Activated CD8-positive, alpha-beta memory T cell treated with anti-CD3 and anti-CD28 coated beads, Interleukin-2, amount 10 ng/mL, durations not matched to agents 7 days and 5 days (primary cell): ENCODE measurements around the gene TTLL11. TPM values are rescaled to one million over a fixed set of nuclear protein-coding genes. Genes with fewer than 3 reads are reported as not detected.

ENCODE experiments used
- ATAC-seq: fragments of 150-1000 bp; cut with Tn5 transposase; one replicate; pipeline ENCODE4 v1.10.0; 2021; ENCODE audit warnings: moderate library complexity
- CTCF ChIA-PET: fragments of 350-600 bp; sonication (Branson Sonifier 250); formaldehyde crosslinking; loops from one replicate; lab custom pipeline; 2021; ENCODE audit warnings: antibody characterized with exemption; lab: Charles Lee
- DNase-seq: peaks from one replicate; pipeline ENCODE4 v3.0.0-alpha.2; 2020
- H3K27ac Mint-ChIP-seq: one replicate; pipeline ENCODE4 v1.8.0; 2021; ENCODE audit warnings: mild to moderate bottlenecking, mixed read lengths
- H3K27me3 Mint-ChIP-seq: one replicate; pipeline ENCODE4 v1.8.0; 2021; ENCODE audit warnings: mixed read lengths
- H3K36me3 Mint-ChIP-seq: one replicate; pipeline ENCODE4 v1.8.0; 2021; ENCODE audit warnings: mild to moderate bottlenecking, mixed read lengths
- H3K4me1 Mint-ChIP-seq: one replicate; pipeline ENCODE4 v1.8.0; 2021; ENCODE audit warnings: mixed read lengths
- H3K4me3 Mint-ChIP-seq: one replicate; pipeline ENCODE4 v1.8.0; 2021; ENCODE audit warnings: mild to moderate bottlenecking, moderate library complexity, mixed read lengths
- H3K9me3 Mint-ChIP-seq: one replicate; pipeline ENCODE4 v1.8.0; 2022; ENCODE audit warnings: low read depth, mixed read lengths
- total RNA-seq, 2 experiments: library from RNA; stranded (reverse); gene quantifications; one replicate each; pipeline ENCODE4 v1.2.3, GENCODE V29; 2021

Gene TTLL11
- total RNA-seq, 2 experiments from 2014 or later: 2.2 to 2.5 TPM

DNA sequence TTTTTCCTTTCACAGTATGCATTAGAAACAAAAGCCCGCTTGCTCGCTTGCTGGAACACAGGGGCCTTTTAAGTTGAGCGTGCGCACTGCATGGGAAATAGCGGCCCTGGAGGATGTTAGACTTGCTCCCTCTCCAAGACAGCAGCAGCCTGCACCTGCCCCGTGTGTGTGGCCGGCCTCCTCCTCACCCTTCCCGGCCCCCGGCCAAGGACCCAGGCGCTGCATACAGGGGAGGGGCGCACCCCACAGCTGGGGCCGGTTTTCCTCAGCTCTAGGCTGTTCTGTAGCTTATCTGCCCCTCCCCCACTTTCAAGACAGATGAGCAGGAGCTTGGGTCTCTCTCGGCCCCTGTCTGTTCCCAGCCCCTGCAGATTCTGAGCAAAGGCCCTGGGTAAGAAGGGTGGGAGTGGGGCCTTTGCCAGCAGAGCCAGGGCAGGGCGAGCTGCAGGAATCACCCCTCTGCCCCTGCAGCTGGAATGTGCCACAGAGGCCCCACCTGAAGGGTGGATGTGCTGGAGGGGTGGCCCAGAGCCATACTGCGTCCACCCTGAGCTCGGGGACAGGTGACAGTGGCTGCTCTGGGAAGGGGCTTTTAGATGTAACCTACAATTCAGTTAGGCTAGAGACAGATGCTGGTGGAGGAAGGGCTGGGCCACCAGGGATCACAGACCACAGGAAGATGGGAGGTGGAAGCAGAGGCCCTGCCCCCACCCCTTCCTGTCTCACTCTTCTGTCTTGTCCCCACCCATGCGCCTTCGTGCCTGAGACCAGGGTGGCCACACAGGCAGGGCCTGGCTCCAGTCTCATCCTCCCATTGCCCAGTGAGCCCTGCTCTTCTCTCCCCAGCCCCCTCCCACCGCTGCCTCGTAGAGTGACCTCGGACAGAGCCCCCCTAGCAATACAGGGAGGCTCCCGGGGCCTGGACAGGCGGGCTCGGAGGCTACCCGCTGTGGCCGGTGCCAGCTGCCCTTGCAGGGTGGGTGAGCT, 309.3 kb downstream of the TTLL11 start:
- CTCF ChIA-PET: interaction anchor here (1.2 kb wide), 1 partner anchor 96 kb away, joined by 3 read pairs; no protein-coding TSS in a partner anchor
- Mint-ChIP-seq H3K4me1 (peaks cover 8% of the 10 kb centered on the region), H3K4me3 (no peak overlapping the region), H3K36me3 (no peaks in the 10 kb centered on the region), H3K9me3 (no peaks in the 10 kb centered on the region), H3K27me3 (peaks cover 28% of the 10 kb centered on the region), H3K27ac (no peak overlapping the region)
- DNase-seq (no peak), ATAC-seq (peak; percentile 42)

DNA sequence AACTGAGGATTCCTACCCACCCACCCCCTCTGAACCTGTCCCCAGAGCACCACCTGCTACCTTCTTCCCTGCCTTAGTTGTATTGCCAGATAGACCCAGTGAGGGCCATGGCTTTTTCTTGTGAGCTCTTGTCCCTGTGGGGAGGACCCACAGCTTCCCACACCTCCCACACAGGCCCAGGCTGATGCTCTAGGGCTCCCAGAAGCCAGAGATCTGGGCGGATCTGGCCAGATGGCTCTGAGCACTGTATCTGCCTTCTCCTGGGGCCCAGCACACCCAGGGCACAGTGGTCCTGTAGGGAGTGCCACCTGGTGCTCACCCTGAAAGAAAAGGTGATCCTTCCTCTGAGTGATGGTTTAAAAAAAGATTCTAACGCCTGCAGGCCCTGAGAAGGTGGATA, 310.0 kb downstream of the TTLL11 start:
- CTCF ChIA-PET: no interaction called here
- Mint-ChIP-seq H3K4me3 (no peak overlapping the region), H3K36me3 (no peaks in the 10 kb centered on the region), H3K9me3 (no peaks in the 10 kb centered on the region), H3K4me1 (peaks cover 8% of the 10 kb centered on the region), H3K27ac (no peak overlapping the region), H3K27me3 (peaks cover 29% of the 10 kb centered on the region)
- DNase-seq (no peak), ATAC-seq (no peak)

DNA sequence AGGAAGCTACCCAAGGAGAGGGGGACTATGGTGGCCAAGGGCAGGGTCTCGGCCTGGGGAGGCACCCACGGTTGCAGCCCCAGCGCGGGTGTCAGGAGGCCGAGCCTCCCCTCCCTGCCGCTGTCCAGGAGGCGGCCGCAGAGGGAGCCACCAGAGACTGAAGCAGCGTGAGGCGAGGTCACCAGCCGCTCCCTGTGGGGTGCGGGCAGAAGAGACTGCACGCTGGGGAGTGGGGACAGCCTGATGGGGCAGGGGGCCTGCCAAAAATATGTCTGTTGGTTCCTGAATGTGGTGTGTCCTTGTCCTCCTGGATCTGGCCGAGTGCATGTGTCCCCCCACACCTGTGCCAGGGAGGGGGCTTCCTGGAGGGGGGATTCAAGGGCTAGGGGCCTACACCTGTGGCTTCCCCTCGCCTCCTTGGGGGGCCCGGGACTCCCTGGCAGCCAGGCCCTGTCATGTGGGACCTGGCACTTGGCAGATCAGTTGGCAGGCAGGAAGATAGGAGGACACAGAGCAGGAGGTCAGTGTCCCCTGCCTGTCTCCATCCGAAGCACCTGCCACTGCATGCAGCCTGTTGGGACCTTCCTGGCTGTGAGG, 310.5 kb downstream of the TTLL11 start:
- DNase-seq (no peak), ATAC-seq (no peak)
- Mint-ChIP-seq H3K27ac (no peak overlapping the region), H3K4me1 (peaks cover 8% of the 10 kb centered on the region), H3K36me3 (no peaks in the 10 kb centered on the region), H3K9me3 (no peaks in the 10 kb centered on the region), H3K27me3 (peaks cover 25% of the 10 kb centered on the region), H3K4me3 (no peak overlapping the region)
- CTCF ChIA-PET: no interaction called here

DNA sequence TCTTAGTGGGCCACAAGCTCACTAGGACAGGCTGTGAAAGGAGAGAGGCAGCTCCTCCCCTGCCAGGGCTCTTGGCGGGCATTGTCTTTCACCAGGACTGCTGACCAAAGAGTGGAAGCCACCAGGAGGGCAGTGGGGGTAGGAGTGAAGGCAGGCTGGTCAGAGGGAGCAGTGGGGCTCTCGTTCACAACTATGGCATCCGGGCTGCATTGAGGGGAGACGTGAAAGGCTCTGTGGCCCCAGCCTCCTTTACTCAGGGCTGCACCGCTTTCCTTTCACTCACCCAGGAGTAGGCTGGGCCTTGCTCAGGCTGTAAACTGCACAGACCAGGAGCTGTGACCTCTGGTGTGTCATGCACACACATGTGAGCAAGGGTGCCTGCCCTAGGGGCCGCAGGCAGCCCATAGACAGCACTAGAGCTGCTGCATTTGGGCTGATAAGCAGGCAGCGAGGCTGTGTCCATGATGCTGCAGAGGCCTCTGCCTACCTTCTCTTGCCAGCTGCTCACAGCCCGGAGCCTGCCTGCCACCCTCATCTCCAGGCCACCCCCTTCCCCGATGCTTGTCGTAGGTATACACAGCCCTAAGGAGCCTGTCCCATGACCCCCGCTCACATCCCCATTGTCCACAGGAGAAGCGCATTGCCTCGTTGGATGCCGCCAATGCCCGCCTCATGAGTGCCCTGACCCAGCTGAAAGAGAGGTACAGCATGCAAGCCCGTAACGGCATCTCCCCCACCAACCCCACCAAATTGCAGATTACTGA, 311.2 kb downstream of the TTLL11 start:
- Mint-ChIP-seq H3K36me3 (no peaks in the 10 kb centered on the region), H3K4me3 (no peak overlapping the region), H3K27me3 (peaks cover 24% of the 10 kb centered on the region), H3K9me3 (no peaks in the 10 kb centered on the region), H3K27ac (no peak overlapping the region), H3K4me1 (peaks cover 8% of the 10 kb centered on the region)
- ATAC-seq (no peak), DNase-seq (no peak)
- CTCF ChIA-PET: no interaction called here

DNA sequence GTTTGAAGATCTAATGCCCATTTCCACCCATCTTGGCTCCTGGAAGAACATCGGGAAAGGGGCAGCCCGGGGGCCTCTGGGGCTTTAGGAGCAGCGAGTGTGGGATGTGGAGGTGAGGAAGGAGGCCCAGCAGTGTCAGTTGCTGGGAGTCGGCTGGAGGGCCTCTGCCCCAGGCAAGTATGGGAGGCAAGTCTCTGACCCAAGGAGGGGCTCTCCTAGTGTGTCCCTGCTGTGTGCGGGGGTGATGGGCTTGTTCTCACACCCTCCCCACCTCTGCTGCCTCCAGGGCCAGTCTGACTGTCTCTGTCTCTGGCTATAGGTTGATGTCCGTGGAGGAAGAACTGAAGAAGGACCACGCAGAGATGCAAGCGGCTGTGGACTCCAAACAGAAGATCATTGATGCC, 312.0 kb downstream of the TTLL11 start:
- CTCF ChIA-PET: no interaction called here
- H3K36me3 Mint-ChIP-seq: no peaks in the 10 kb centered on the region
- H3K27ac Mint-ChIP-seq: no peak overlapping the region
- H3K4me1 Mint-ChIP-seq: peaks cover 8% of the 10 kb centered on the region
- no peak overlapping the region for H3K4me3 Mint-ChIP-seq
- H3K27me3 Mint-ChIP-seq: peaks cover 21% of the 10 kb centered on the region
- ATAC-seq (no peak), DNase-seq (no peak)
- H3K9me3 Mint-ChIP-seq: no peaks in the 10 kb centered on the region

DNA sequence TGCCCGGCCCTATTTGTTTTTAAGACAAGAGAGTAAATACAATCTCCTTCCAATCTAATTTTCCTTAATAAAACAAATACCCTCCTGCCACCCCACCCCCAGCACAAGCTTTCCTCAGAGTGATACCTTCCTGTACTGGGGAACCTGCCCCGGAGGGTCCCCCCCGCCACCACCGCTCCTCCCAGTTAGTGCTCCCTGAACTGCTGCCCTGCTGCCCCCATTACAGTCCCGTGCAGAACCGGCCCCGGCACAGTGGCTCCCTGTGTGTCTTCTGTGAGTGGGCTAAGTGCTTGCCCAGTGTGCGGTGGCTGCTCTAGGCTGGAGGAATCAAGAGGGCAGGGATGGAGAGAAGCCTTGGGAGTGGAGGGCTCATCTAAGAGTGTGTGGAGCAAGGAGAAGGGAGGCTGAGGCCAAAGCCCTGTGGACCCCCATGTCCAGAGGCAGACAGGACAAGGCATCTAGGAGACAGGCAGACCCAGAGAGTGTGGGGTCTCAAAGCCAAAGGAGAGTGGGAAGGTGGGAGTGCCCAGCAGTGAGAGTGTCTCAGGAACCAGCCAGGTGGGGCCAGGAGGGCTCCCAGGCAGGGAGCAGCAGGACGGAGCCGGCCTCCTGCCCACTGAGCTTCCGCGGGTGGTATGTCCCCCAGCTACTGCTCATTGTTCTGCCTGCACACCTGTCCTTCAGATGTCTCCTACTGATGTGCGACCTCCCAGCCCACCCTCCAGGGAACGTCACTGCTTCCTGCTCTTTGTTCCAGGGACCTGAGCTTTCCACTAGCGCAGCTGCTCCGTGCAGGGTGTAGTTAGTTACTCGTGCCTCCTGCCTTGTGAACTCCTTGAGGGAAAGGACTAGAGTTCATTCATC, 312.7 kb downstream of the TTLL11 start:
- no peaks in the 10 kb centered on the region for H3K36me3 Mint-ChIP-seq
- DNase-seq (no peak), ATAC-seq (no peak)
- H3K4me3 Mint-ChIP-seq: no peak overlapping the region
- CTCF ChIA-PET: no interaction called here
- no peaks in the 10 kb centered on the region for H3K9me3 Mint-ChIP-seq
- no peak overlapping the region for H3K27ac Mint-ChIP-seq
- H3K27me3 Mint-ChIP-seq: peaks cover 21% of the 10 kb centered on the region
- peaks cover 8% of the 10 kb centered on the region for H3K4me1 Mint-ChIP-seq

DNA sequence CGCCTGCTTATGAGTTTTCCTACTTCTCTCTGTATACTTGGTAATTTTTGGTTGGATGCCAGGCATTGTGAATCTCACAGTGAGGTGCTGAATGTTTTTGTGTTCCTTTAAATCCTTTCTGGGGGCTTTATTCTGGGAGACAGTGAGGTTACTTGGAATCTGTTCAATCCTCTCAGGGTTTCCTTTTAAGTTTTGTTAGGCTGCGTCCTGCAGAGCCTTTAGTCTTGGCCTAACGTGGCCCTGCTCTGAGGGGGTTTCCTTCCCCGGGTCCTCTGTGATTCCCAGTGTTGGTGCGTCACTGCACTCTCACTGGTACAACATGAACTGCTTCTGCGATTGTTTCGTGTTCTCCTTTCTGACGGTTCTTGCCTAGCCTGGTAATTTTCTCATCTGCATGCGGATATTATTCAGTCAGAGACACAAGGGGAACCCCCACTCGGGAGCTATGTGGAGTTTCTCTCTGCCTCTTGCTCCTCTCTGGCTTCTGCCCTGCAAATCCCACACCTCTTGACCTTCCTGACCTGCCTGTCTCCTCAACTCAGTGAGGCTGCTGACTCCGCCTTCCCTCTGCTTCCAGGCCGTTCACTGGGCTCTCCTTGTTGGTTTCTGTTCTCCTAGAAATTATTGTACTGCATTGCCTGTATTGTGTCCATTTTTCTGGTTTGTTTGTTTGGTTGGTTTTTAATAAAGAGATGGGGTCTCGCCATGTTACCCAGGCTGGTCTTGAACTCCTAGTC, 313.6 kb downstream of the TTLL11 start:
- no peaks in the 10 kb centered on the region for H3K9me3 Mint-ChIP-seq
- no peak overlapping the region for H3K4me3 Mint-ChIP-seq
- H3K36me3 Mint-ChIP-seq: no peaks in the 10 kb centered on the region
- DNase-seq: no peak
- peaks cover 21% of the 10 kb centered on the region for H3K27me3 Mint-ChIP-seq
- ATAC-seq: no peak
- CTCF ChIA-PET: no interaction called here
- H3K4me1 Mint-ChIP-seq: peaks cover 8% of the 10 kb centered on the region
- no peak overlapping the region for H3K27ac Mint-ChIP-seq

DNA sequence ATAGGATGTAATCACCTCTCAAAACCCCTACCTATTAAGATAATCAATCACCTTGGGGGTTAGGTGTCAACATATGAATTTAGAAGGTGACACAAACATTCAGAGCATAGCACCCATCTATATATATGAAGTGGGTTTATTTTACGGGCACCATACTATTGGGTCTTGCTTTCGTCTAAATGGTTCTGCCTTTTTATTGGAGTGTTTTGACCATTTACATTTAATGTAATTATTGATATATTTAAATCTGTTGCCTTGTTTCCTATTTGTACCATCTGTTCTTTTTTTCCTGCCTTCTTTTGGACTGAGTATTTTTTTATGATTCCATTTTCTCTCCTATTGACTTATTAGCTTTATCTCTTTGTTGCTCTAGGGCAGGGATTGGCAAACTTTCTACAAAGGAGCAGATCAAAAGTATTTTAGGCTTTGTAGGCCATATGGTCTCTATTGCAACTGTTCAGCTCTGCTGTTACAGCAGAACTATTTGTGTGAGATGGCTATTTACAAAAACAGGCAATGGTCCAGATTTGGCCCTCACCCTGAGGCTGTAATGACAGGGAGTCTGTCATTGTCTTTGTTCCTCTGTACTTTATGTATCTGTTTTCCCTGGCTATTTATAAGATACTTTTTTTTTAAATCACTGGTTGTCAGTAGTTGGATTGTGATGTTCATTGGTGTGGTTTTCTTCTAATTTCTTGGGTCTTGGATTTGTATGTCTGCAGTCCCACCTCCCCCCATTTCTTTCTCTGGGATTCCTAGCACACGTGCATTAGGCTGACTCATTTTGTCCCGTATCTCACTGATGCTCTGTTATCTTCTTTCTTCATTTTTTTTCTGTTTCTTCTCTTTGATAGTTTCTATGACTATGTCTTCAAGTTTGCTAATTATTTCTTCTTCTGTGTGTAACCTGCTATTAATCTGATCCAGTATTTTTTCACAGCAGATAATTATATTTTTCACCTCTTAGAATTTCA, 314.6 kb downstream of the TTLL11 start:
- H3K27ac Mint-ChIP-seq: no peak overlapping the region
- H3K36me3 Mint-ChIP-seq: no peaks in the 10 kb centered on the region
- H3K4me3 Mint-ChIP-seq: no peak overlapping the region
- DNase-seq: no peak
- CTCF ChIA-PET: no interaction called here
- H3K27me3 Mint-ChIP-seq: peaks cover 21% of the 10 kb centered on the region
- H3K9me3 Mint-ChIP-seq: no peaks in the 10 kb centered on the region
- H3K4me1 Mint-ChIP-seq: no peaks in the 10 kb centered on the region
- ATAC-seq: no peak

DNA sequence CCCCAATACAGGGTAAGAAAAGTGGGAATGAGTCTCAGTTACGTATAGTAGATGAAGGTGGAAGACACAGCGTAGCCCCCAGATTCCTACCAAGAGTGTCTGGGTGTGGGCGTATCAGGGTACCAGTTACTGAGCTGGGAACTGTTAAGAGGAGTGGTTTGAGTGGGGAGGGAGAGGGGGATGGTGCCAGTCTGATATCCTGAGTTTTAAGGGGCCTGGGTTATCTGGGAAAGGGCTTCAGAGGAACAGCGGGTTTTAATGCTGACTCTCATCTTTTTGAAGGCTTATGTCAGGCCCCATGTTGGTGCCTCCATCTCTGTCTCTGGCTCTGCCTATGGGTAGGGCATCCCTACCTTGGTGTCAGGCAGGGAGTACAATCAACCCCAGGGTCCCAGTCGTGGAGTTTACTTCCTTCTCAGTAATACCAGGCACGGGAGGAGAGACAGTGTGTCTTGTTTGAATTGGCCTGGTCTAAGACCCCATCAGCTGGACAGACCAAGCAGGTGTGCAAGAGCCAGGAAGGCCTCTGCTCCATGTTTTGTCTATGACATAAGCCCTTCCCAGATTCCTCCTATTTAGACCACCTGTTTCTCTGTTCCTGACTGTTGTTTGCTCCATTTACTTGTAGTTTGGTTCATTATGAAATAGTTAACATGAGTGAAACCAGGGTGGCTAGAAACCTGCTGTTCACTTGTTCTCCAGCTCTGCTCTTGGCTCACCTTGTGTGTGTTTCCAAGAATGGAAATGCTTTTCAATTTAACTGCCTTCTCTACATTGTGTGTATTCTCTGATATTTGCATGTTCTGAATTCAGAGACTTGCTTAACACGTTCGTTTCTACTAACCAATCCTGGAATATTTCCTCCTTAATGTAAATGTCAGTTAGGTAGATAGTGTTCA, 316.1 kb downstream of the TTLL11 start:
- no peak overlapping the region for H3K27ac Mint-ChIP-seq
- no peak for DNase-seq

DNA sequence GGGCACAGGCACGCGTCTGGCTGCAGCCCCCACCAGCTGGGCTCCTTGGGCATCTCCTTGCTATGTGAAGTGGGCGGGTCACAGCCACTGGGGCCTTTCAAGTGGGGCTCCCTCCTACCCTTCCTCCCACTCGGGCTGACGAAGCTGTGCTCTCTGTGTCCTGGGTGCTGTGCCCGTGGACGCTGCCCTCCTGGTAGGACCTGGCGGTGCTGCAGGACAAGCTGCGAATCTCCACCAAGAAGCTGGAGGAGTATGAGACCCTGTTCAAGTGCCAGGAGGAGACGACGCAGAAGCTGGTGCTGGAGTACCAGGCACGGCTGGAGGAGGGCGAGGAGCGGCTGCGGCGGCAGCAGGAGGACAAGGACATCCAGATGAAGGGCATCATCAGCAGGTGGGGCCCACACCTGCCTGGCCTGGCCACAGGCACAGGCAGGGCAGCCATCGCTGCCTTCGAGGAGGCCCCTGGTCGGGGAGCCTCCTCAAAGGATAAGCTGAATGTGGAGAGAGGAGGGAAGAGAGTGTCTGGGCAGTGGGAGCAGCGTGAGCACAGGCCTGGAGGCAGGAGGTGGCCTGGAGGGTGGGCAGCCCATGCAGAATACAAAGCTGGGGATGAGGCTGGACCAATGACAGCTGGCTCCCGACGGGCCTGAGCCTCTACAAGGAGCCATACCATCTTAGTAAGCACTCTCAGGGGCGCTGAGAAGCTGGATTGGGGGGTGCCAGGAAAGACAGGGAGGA, 316.9 kb downstream of the TTLL11 start:
- H3K27ac Mint-ChIP-seq: no peak overlapping the region
- DNase-seq (no peak), ATAC-seq (no peak)
- no peaks in the 10 kb centered on the region for H3K4me1 Mint-ChIP-seq
- peaks cover 19% of the 10 kb centered on the region for H3K27me3 Mint-ChIP-seq
- no peaks in the 10 kb centered on the region for H3K36me3 Mint-ChIP-seq
- CTCF ChIA-PET: no interaction called here
- H3K9me3 Mint-ChIP-seq: no peaks in the 10 kb centered on the region
- H3K4me3 Mint-ChIP-seq: no peak overlapping the region

More for the DNA sequence above, 316.1 kb downstream of the TTLL11 start:
- Mint-ChIP-seq H3K4me1 (no peaks in the 10 kb centered on the region), H3K4me3 (no peak overlapping the region), H3K9me3 (no peaks in the 10 kb centered on the region), H3K27me3 (peaks cover 21% of the 10 kb centered on the region), H3K36me3 (no peaks in the 10 kb centered on the region)
- ATAC-seq: no peak
- CTCF ChIA-PET: no interaction called here
